T-helper 1 cell treated with Interleukin-12 subunit alpha and Interleukin-12 subunit beta and Interleukin-4 antibody, amounts not matched to agents 30 ng/mL and 1 ng/mL, for 36 hours (primary cell): ENCODE data around the gene ZNF236. TPM values are rescaled to one million over a fixed set of nuclear protein-coding genes. Genes with fewer than 3 reads are reported as not detected.

Source experiments
- intact Hi-C: fragments of 100-400 bp; cut with micrococcal nuclease; formaldehyde crosslinking; loops from one replicate; pipeline ENCODE4 v1.15.1; 2024
- total RNA-seq: library from RNA; stranded (reverse); gene quantifications from 2 replicates; pipeline ENCODE4 v1.2.3, GENCODE V29; 2022

ZNF236 gene
- total RNA-seq, 1 donor from 2014 or later, result 23.7 TPM

DNA sequence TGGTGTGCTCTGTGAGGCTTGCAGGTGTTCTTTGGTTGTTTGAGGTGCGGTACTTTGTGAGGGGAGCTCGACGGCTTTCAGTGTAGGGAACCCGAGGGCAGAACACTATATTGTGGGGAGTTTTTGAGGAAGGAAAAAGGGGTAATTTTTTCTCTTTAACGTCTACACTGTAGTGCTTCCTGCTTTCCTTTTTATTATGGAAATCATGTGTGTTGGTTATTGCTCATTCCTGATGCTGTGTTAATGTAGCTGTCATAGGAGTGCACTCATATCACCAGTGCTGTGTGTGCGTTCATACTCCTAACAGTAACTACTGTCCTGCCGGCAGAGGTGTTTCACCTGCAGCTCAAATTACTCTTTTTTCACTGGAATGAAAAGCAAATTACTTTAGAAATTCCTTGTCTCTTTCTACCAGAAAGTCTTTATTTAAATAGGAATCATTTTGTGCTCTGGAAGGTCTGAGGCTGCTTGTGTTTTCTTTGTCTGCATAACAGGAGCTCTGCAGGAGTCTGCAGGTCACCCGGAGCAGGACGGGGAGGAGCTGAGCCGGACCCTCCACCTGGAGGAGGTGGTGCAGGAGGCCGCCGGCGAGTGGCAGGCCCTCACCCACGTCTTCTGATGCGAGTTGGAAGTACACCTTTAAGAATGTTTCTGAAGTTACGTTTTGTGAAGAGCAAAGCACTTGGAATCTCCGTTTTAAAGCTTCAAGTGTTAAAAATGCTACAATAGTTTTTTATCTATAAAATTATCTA, 145.5 kb downstream of the ZNF236 start:
- intact Hi-C loops, result no loop called here

DNA sequence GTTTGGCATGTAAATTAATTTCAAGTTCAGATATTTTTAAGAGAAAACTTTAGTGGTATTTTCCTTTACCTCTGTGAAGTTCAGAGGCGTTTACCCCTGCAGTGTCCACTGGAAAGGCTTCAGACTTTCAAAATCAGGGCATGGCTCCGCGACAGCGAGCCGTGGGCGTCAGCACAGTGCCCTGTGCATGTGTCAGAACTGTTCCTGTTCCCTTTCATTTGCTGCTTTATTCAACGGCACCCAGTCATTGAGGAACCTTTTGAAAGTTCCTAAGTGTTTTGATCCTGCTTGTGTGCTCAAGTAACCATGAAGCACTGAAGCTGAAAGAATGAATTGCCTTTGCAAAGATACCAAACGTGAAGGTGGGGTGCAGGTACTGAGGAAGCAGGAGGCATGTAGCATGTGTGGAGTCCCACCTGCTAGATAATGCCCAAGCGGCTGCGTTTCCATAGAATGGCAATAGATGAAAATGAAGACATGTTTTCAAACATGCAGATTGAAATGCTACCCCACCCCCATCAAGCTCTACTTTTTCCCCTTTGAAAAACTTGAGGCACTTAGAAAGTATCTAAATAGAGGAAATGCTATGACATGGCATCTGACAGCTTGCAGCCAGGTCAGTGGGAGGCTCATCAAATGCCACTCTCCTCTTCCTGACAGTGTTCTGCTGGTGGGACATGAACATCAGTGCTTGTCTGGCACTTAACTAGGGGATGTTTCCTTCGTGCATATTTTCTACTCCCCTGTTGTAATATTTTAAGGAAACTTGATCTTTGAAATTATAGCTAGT, 148.6 kb downstream of the ZNF236 start:
- intact Hi-C loops, result no loop called here

DNA sequence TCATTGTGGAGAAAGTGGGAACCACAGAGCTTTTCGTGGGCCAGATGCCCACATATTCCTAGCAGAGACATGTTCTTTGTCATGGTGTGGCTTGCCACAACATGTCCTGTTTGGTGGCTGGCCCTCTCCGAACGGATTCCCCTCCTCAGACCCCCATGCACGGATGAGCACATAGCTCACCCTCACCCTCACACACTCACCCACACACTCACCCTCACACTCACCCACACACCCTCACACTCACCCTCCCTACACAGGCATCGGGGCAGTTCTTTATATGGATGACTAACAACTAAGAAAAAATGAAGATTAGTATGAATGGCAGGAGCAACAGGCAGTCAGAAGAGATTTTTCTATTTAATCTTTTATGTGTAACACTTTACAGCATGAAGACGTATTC, 149.9 kb downstream of the ZNF236 start:
- intact Hi-C loops, result no loop called here

DNA sequence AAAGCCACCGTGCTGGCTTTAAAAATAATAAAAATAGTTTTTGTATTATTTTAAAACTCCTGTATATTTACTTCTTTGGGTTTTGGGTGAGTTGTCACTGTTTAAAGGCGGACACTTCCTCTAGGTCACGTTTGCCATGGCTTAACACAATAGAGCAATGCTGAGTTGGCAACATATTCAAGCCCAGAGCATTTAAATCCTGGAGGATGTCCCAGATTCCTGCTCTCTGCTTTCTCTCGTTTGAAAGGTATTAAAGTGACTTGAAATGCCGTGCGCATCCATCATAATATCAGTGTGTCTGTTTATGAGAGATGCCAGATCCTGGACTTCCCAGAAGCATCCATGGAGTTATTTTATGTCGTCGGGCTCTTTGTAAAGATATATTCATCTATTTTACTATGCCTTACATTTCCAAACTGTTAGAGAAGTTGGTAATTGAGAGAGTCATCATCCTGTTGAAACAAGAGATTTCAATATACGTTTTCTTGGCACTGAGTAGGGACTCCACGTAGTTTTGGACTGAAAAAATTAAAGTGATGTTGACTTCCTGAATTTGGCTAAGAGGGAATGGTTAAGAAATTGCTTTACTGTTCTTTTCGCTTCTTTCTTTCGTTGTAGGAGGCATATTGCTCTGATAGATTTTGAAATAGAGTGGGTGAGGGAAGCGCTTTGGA, 150.6 kb downstream of the ZNF236 start:
- intact Hi-C loops, result no loop called here

DNA sequence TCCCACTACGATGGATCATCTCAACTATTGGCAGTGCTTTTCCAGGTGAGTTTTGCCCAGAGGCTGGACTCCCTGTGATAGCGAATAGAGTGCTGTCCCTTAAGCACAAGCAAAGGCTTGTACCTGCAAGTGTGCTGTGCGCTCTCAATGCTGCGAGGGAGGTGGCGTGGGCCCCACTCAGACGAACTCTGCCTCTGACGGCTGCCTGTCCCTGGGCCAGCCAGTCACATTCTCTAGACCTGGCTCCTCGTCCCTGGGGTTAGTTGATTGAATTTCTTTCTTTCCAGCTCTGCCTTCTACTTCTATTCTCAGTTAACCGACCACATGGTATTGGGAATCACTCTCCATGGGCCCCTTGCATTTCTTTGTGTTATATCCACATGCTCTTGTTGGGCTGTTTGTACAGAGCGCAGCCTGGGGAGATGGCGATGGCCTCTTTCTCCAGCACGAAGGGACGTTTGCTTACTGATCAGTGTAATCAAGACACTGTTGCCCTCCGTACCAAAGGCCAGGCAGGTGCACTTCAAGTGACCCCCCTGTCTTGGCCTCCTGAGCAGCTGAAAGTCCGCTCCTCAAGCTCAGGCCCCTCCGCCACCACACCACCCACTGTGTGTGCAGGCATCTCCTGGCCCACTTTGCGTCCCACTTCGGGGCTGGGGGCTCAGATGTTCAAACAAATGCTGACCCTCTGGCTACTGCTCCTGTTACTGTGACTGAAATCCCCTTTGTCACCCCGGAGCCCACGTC, 151.3 kb downstream of the ZNF236 start:
- intact Hi-C loops, result no loop called here

DNA sequence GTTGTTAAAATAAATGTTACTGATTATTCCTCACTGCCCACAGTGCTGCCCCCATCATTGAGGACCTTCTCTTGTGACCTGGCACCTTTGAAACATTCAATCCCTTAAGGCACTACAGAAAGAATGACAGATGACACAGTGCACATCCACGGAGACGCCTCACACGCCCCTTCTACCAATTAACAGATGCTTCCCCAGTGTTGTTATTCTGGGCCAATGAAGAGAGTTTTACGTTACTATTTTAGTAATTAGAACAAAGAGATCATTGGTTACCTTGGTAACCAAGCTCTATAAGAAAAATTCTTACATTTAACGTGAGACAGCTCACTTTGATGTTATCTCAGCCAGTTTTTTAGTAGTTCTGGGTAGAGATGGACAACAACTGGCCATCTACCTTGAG, 152.0 kb downstream of the ZNF236 start:
- intact Hi-C loops, result no loop called here

DNA sequence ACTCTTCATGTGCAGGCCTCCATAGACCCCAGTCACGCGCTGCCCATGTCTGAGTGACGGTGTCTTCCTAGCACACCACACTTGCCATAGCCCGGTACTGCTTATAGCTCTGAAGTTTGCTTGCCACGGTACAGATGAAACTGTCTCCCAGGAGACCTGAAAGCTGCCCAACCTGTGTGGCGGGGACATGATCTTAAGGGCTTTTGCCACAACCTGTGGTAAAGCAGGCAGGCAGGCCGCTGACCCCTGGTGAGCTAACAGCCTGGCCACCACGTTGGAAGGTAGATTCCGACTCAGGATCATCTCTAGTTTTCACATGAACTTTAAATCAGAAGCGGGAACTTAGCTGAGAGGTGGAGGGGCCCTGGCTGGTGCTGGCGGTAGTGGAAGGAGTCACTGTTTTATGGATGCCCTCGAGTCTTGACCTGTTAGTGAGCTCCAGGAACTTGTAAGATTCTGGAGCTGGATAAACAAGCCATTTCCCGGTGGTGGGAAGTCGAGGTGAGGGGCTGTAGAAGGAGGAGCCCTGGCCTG, 153.3 kb downstream of the ZNF236 start:
- intact Hi-C loops, result no loop called here

DNA sequence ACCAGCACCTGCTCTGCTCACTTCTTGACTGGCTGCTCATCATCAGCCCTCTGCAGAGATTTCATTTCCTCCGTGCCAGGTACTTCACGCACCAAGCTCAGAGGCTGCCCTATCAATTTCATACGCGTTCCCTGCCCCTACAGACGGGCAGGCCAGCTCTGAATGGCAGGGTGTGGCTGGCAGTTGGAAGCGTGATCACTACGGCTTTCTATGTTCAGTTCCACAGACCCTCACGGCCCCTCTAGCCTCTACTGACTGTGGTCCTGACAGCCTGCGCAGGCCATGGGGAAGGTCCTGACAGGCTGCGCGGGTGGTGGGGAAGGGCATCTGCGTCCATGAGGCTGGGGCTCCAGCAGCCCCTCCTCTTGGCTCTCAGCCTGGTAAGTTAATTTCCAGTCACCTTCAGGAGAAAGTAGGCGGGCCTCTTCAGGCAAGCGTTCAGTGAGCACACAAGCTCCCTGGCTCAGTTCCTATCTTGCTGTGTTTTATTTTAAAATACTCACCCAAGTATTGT, 154.8 kb downstream of the ZNF236 start:
- intact Hi-C loops, result no loop called here

DNA sequence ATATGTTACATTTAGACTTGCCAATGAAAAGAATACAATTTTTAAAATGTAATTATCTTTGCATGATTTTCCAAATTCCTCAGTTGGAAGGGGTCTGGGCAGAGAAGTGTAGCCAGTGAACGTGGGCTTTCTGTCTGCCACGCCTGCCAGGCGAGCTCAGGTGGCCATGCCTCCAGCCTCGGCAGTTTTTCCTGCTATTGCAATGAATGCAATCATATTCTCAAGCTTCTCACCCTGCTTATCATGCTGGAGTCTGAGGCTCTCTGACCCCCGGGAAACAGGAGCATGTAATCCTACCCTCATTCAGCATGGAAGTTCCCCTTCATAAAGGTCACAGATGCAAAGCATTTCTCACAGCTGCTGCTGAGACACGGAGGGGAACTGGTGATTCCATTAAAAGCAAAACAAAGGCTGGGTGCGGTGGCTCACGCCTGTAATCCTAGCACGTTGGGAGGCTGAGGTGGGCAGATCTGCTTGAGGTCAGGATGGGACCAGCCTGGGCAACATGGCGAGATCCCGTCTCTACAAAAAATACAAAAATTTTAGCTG, 155.4 kb downstream of the ZNF236 start:
- intact Hi-C loops, result no loop called here

DNA sequence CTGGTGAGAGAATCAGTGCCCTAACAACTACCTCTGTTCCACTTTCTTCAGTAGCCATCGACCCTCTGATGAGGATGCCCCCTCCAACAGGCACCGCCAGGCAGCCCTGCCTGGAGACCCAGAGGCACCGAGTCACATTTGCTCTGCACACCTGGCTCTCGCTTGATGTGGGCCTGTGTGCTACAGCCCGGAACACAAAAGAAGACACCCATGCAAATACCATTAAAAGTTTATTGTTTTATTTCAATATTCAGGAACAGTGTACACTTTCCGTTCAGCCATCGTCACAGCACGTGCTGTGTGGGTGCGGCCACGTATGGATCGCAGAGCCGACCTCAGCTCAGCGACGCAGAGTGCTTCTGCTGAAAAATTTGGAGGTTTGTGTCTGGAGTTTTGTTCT, 156.3 kb downstream of the ZNF236 start:
- intact Hi-C loops, result no loop called here

DNA sequence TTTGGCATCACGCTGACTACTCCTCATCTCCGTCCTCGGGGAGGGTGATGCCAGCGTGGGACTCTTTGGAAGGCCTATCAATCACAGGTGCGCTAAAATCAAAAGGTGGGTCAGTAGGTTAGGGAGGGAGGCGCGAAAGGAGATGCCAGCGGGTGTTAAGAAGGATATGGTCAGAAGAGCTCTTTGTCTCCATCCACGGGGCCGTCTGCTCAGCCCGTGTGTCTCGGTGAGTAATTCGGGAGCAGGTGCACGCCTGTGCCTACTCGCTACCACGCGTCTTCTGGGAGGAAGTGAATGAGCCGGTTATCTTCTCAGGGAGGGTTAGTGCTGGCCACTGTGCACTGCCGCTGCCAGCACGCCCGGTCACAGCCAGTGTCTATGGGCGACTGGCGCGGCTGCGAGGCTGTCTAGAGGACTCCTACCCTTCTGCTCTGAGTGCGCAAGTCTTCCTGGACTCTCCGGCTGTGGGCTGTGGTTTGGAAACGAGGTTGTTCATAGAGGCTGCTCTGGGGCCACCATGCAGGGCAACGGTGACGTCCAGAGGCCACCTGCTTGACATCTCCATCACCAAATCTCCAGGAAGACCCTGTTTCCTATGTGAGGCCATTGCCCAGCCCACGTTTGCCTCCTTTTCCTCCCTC, 156.9 kb downstream of the ZNF236 start:
- intact Hi-C loops, result no loop called here

DNA sequence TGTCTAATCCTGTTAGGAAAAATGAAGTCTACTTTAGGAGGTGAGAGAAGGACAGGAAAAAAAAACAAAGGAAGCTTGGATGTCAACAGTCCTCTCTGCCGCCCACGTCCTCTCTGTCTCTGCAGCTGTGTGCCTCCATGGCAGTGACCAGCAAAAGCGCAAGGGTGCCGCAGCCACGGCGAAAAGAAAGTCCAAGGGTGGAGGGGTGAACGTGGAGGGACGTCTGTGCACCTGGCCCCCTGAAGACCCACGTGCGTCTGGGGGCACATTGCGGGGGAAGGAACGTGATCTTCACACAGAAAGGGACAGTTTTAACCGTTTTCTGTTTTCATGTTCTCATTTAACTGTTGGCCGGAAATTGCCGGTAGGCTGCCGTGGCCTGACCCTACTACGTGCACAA, 157.5 kb downstream of the ZNF236 start:
- intact Hi-C loops, result loop anchor here (5.0 kb wide), 2 partner anchors 158 to 672 kb away; partner anchors contain the start of gene ZNF236

DNA sequence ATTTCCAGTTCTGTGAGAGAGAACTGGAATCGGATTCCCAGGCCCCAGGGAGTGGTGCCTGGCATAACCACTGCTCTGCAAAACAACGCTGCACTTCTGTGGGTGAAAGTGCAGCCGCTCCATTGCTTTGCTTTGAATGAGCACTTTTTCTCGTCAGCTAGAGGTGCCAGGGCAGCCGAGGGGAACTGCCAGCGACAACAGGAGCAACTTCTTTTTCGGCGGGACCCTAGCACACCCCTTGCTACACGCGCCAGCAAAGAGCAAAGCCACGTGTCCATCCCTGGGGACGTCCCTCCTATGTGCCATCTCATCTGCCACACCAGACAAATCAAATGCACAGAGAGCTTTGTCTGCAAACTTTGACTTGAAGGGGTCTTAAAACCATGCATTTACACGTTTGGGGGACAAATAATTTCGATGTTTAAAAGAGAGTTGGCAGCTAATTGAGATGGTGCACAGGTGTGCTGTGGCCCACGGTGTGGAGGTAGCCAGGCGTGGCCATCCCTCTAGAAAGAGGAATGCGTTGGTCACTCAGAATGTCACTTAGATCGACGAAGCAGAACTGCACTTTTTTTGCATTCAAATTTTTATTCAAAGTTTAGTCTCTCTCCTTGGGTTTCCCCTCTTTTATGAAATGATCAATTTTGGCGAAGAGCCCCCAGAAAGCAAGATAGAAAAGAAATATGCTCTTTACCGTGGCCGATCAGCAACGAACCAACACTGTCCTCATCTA, 158.5 kb downstream of the ZNF236 start:
- intact Hi-C loops, result loop anchor here (5.0 kb wide), 2 partner anchors 159 to 671 kb away; partner anchors contain the start of gene ZNF236

DNA sequence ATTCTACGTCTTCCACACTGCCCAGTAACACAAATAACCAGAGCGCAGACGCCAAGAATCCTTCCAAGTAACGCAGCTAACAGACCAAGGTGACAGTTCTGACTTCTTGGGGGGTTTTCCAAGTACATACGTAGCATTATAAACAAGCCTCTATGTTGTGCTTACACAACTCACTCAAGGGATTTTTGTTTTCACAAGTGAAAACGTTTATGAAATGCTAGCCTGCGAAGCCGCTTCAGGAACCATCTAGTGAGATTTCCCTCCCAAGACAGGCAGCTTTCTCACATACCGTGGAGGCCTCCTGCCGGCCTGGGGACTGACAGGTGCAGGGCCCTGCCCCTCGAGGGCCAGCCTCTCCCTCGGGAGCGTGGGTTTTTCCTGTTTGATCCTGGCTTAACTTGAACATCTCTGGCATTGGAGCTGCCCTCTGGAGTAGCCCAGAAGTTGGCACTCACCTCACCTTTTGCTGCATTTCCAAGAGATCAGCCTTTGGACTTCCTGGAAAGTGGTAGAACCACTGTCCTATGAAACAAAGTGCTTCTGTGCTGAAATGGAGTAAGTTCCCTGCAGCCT, 159.1 kb downstream of the ZNF236 start:
- intact Hi-C loops, result loop anchor here (5.0 kb wide), 2 partner anchors 159 to 671 kb away; partner anchors contain the start of gene ZNF236

DNA sequence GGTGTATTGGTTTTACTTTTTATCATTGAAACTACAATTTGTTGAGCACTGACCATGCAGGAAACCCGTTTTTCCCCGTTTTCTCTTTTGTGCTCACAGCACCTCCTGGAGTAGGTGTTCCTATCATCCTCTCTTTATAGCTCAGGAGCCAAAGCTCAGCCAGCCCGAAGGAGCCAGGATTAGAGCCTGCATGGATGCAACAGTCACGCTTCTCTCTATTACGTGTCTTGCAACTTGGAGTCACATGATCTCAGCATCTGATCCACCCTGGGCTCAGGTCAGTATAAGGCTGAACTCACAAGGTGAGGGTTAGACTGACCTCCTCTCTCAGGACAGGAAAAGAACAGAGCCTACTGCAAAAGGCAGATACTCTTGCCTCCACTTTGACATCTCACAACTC, 159.7 kb downstream of the ZNF236 start:
- intact Hi-C loops, result loop anchor here (2.0 to 5.0 kb wide), 3 partner anchors 51 to 670 kb away; partner anchors contain the start of gene ZNF236

DNA sequence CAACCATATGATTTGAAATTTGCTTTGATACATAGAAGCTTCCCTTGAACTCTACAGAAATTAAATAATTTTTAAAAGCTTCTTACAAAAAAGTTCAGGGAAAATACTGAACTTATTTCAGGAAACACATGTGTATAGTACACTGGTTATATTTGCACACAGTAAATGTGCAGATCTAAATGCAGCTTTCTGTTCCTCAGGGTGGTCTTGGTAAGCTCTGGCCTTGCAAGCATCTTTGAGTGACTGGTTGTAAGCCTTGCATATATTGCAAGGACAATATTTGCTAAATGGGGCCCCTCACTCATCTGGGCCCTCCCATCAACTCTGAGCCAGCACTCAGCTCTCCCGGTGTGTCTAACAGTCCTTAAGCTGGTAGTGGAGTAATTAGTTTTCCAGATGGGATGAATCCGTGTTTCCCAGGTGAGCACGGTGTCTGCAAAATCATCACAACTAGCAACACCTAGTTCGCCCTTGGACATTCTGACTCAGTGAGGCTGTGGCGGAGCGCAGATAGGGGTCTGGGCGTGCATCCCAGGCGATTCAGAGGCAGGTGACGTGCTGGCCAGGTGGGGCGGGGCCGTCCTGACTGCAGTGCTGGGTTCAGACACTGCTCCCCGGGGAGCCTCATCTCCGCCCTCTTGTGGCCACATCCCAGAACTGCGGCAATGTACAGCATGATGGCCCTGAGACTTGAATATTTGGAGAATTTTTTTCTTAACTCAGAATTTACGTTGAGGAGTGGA, 160.7 kb downstream of the ZNF236 start:
- intact Hi-C loops, result loop anchor here (1.0 to 5.0 kb wide), 10 partner anchors 19 to 669 kb away; partner anchors contain the start of gene ZNF236

DNA sequence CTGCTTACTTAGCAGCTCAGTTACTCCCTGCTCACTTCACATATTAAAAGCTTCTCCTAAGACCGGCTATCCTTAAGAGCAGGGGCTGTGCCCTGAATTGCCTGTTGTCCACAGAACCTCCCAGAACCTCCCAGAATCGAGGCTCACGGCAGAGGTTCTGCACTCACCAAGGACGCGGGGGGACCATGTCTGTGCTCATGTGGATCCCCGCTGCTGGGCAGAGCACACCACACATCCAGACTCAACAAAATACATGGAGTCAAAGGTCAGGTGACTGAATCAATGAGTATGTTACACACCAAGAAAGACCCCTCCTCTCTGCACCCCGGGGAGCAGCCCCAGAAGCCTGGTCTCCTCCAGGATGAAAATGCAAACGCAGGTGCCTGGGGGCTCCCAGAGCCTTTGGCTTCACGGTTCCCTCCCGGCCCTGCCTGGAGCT, 161.3 kb downstream of the ZNF236 start:
- intact Hi-C loops, result loop anchor here (1.0 to 5.0 kb wide), 10 partner anchors 19 to 669 kb away; partner anchors contain the start of gene ZNF236
